C4-2B (cell line): ENCODE measurements around the gene CCN5.
"Not testable (repeated sequence)": the region's sequence is repeated elsewhere in the genome, so short reads cannot be mapped to it uniquely, and the experiment has no call there.

Experiments
- H3K27ac ChIP-seq: fragments of 450-650 bp; 2 replicates; pipeline ENCODE4 v1.5.1; 2017
- ZFX ChIP-seq: fragments of 450-650 bp; IDR thresholded peaks from 2 replicates; pipeline ENCODE4 v1.6.1; 2017
- TF ChIP-seq, protein P1 (sequence below): fragments of 450-650 bp; conservative IDR thresholded peaks from 2 replicates; pipeline ENCODE4 v1.5.1; 2017; ENCODE audit warnings: mild to moderate bottlenecking

Gene CCN5

DNA sequence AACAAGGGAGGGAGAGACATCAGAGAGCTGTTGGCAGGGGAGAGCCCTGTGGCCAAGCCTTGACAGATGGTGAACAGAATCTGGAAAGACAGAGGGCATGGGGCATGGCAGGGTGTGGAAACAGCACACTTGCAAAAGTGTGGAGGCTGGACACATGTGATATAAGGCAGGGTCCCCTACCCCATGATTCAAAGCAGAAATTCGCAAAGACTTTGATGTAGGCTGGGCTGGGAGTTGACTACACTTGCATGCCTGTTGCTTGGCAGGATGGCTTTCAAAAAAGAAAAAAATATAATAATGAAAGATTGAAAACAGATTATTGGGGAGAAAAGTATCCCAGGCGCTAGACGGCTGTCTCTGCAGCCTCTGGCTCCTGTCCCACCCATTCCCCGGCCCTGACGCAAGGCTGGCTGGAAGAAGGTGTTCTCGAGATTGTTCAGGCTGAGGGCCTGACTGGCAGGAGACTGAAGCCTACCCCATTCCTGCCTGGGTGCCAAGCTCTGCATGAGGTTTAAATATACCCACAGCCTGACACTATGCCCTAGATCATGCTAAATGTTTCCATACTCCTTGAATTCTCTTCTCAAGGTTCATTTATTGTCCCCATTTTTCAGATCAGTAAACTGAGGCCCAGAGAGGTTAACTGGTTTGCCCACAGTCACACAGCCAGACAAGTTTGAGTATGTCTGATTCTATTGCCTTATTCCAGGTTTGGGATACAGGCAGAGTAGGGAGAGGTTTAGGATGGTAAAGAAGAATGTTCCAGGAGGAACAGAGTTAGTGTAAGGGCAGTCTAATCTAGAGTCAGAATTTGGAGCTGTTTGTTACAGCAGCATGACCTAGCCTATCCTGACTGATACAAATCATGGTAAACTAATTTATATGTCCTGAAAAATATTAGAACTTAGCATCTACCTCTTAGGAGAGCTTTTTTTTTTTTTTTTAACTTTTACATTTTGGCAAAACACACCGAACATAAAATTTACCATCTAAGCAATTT is 23.4 kb upstream of the CCN5 start:
- no peak overlapping the region for H3K27ac ChIP-seq
- TF ChIP-seq, protein P1, sequence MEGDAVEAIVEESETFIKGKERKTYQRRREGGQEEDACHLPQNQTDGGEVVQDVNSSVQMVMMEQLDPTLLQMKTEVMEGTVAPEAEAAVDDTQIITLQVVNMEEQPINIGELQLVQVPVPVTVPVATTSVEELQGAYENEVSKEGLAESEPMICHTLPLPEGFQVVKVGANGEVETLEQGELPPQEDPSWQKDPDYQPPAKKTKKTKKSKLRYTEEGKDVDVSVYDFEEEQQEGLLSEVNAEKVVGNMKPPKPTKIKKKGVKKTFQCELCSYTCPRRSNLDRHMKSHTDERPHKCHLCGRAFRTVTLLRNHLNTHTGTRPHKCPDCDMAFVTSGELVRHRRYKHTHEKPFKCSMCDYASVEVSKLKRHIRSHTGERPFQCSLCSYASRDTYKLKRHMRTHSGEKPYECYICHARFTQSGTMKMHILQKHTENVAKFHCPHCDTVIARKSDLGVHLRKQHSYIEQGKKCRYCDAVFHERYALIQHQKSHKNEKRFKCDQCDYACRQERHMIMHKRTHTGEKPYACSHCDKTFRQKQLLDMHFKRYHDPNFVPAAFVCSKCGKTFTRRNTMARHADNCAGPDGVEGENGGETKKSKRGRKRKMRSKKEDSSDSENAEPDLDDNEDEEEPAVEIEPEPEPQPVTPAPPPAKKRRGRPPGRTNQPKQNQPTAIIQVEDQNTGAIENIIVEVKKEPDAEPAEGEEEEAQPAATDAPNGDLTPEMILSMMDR, result no peak
- no peak for TF ChIP-seq ZFX

DNA sequence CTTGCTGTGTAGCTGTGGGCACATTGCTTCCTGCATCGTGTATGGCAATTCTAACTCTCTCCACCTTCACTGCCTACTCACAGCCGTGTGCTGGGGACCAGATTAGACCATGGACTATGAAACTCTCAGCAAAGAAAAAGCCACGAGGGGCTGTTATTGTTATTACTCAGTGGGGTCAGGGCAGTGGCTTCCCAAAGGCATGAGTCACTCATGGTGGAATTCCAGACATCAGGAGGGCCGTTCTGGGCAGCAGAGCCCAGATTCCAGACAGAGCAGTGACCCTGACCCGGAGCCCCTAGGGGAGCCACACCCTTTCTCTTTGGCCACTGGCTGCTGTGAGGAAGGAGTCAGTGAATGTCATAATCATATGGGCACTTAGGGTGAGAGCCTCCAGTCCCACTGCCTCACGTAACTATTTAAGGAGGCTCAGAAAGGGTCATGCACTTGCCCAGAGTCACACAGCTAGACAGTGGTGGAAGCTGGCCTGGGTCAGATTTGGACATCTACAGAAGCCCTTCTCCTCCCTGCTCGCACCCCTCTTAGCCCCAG is 22.2 kb upstream of the CCN5 start:
- no peak for TF ChIP-seq ZFX
- TF ChIP-seq, protein P1, result no peak
- no peak overlapping the region for H3K27ac ChIP-seq

DNA sequence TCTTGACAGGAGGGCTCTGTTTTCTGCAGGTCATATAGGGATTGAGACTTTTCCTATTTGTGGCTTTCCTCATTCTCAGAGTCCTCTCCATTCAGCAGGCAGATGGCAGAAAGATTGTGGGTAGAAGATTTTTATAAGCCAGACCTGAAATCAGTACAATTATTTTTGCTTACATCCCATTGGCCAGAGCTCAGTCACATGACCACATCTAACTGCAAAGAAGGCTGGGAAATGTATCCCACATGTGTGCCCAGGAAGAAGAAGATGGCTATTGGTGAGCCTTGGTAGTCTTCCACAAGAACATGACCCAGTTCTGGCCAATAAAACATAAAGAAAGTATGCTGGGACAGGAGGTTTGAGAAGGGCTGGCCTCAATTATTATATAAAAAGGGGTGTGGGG is 21.5 kb upstream of the CCN5 start:
- TF ChIP-seq ZFX, result no peak
- TF ChIP-seq, protein P1, result no peak

DNA sequence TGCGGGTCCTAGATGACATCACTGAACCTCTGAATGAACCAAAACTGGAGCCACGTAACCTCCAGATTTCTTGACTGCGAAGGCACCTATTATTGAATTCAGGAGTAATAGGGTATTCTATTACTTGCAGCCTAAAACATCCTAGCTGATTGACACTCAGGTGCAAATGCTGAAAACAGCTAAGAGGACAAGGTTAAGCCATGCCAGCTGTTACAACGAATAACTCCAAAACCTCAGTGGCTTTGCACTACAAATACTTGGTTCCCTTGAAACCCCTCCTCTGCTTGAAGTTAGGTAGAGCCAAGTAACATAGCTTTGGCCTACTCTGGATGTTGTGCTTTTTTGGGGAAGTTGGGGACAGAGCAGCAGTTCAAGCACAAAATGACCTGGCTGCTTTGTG is 21.0 kb upstream of the CCN5 start:
- H3K27ac ChIP-seq, result no peak overlapping the region
- TF ChIP-seq, protein P1, result no peak
- TF ChIP-seq ZFX, result no peak

More for the DNA sequence above, 21.5 kb upstream of the CCN5 start:
- H3K27ac ChIP-seq, result no peak overlapping the region

DNA sequence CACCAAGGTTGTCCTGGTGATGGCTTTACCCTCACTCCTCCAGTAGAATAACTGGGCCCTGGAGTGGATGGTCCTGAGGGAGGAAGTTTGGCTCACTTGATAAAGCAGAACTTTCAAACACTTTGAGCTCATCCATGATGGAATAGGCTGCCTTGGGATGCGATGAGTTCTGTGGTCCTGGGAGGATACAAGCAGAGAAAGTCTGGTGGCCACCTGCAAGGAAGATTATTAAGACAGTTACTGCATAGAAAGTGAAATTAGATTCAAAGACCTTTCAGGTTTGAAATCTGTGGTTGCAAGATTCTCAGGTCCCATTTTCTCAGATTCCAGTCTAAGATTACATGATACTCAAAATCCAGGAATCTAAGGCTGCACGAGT is 19.9 kb upstream of the CCN5 start:
- TF ChIP-seq ZFX, result no peak
- TF ChIP-seq, protein P1, result no peak
- H3K27ac ChIP-seq, result no peak overlapping the region

DNA sequence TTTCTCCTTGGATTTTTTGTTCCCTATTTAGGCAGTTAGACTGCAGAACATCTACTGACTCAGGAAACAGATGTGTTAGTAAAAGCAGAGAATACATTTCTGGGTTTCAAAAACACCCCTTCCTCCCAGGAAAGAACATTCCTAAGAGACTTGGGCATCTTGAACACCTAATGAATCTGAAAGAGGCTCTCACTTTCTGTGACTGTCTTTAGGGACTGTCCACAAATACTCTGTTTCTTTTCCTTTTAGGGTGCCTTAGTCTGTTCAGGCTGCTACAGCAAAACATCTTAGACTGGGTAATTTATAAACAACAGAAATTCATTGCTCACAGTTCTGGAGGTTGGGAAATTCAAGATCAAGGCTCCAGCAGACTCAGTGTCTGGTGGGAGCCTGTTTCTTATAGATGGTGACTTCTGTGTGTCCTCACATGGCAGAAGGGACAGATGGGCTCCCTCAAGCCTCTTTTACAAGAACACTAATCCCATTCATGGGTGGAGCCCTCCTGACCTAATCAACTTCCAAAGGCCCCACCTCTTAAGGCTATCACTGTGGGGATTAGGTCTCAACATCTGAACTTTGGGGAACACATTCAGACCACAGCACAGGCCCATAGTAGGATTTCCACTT is 19.4 kb upstream of the CCN5 start:
- H3K27ac ChIP-seq, result no peak overlapping the region
- TF ChIP-seq ZFX, result no peak

DNA sequence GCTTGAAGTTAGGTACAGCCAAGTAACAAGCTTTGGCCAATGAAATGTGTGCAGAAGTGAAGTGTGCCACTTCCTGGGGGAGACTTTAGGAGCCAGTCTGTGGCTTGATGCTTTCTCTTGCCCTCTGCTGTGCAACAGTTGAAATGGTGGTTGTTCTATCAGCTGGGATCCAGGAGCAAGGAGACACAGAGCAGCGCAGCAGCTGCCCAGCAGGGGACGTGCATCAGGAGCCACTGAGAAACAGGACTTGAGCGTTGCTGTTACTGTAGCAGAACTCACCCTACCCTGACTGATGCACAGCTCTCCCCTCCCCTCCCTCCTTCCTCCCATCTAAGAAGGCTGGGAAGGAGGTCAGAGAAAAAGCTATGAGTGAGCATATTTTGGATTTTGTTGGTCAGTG is 18.9 kb upstream of the CCN5 start:
- no peak overlapping the region for H3K27ac ChIP-seq
- no peak for TF ChIP-seq ZFX
- TF ChIP-seq, protein P1, result no peak; the same call in 1 of the 2 replicates

DNA sequence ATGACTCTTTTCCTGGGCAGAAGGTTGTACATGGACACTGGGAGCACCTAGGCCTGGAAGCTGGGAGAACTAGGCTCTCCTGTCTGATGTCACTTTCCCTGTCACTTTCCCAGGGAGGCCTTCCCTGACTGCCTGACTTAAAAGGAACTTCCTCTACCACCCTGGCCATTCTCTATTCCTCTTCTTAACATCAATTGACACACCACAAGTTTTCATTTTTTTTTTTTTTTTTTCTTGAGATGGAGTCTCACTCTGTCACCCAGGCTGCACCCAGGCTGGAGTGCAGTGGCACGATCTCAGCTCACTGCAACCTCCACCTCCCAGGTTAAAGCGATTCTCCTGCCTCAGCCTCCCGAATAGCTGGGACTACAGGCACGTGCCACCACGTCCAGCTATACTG is 18.1 kb upstream of the CCN5 start:
- not testable (repeated sequence) for H3K27ac ChIP-seq
